Heart left ventricle (tissue), 13 donors: ENCODE results near the gene PLCH1.

Experiments used
- POLR2A ChIP-seq, 2 donors: fragments of 450-650 bp; IDR thresholded peaks; one replicate each; pipeline ENCODE4 v1.6.1; 2017; ENCODE audit warnings: antibody characterized with exemption in 2 of 2, mild to moderate bottlenecking in 2 of 2, moderate library complexity in 2 of 2
- TF ChIP-seq, protein P1 (sequence below), 12 donors: fragments of 200-600 bp; sonication (generic) in 4 of 12; IDR thresholded peaks; one replicate each; pipeline versions ENCODE4 v1.5.0 to v1.8.0; 2018 to 2022; ENCODE audit warnings: antibody characterized with exemption in 12 of 12, mild to moderate bottlenecking in 5 of 12
- donor health status: ischemic (EF 13 %, LVEDD 7.1; RV severe dilation, severe dysfunction).
- donor health status: DM: no; HTN: yes; CAD: no.
- donor health status: DM: no; HTN: no; CAD: no.
- donor health status: ischemic (EF 25% LVEDD 6.9; RV normal size, moderate dysfunction).
- donor health status: ischemic (EF 25% LVEDD 5.7; RV mildly dilated, moderate dysfunction).
- donor health status: ischemic (EF 35%, LVEDD 5.7; RV mildly dilated, moderate dysfunction).
- donor health status: nonischemic (EF 11% LVEDD 7.7; RV severe dilation, severe dysfunction).
- donor health status: DM: yes; HTN: yes; CAD: no.
- donor health status: PGD.
- donor health status: ischemic (EF 29% LVEDD 5.4; RV normal size, mild dysfunction).
- donor health status: nonischemic (EF 23%, LVEDD 6.1; RV moderate dilation, normal function).

- TF ChIP-seq POLR2A (IDR thresholded peaks at IDR 0.05), result no peak
- TF ChIP-seq, protein P1, sequence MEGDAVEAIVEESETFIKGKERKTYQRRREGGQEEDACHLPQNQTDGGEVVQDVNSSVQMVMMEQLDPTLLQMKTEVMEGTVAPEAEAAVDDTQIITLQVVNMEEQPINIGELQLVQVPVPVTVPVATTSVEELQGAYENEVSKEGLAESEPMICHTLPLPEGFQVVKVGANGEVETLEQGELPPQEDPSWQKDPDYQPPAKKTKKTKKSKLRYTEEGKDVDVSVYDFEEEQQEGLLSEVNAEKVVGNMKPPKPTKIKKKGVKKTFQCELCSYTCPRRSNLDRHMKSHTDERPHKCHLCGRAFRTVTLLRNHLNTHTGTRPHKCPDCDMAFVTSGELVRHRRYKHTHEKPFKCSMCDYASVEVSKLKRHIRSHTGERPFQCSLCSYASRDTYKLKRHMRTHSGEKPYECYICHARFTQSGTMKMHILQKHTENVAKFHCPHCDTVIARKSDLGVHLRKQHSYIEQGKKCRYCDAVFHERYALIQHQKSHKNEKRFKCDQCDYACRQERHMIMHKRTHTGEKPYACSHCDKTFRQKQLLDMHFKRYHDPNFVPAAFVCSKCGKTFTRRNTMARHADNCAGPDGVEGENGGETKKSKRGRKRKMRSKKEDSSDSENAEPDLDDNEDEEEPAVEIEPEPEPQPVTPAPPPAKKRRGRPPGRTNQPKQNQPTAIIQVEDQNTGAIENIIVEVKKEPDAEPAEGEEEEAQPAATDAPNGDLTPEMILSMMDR (IDR thresholded peaks at IDR 0.05), result no peak
Measured at GRCh38 chr3:155656466-155656865, 88.4 kb downstream of the PLCH1 start.
